K562 (cell line): ENCODE data around the gene C1QTNF3. TPM values are rescaled to one million over a fixed set of nuclear protein-coding genes. Genes with fewer than 3 reads are reported as not detected.

Experiments
- ATAC-seq: fragments of 200-7000 bp; cut with Tn5 transposase; 3 replicates; pipeline ENCODE4 v1.9.1; 2020; ENCODE audit warnings: moderate library complexity
- BruUV-seq: library from RNA; stranded (reverse); fragments of 400-500 nt; replicated peaks from 2 replicates; lab custom pipeline; 2021; lab: Mats Ljungman, UMichigan
- CTCF ChIA-PET: fragments of 300-600 bp; formaldehyde crosslinking; extraction: SDS; loops from one replicate; lab custom pipeline; 2021; ENCODE audit warnings: low intra/inter-chr PET ratio; lab: Yijun Ruan, JAX
- POLR2A ChIA-PET: fragments of 300-600, 350-650 bp; sonication (Branson Sonifier 250); formaldehyde crosslinking; extraction: SDS; loops from one replicate; lab custom pipeline; 2021; ENCODE audit warnings: antibody characterized with exemption, inconsistent platforms; lab: Yijun Ruan, JAX
- DNase-seq, 4 experiments: peaks; one replicate each; pipeline versions ENCODE4 v3.0.0 to v3.0.0-alpha.2; 2011 to 2018; ENCODE audit warnings: low spot score in 3 of 4, mixed read lengths in 3 of 4; ENCODE audit errors: extremely low read depth in 1 of 4
- FAIRE-seq: peaks from 2 replicates; lab custom pipeline; 2011; peaks lifted over from hg19 to GRCh38; lab: Jason Lieb, UNC
- H2AFZ ChIP-seq: 2 replicates; pipeline ENCODE4 v1.6.0; 2011; ENCODE audit warnings: low read depth, low read length, control low read depth, inconsistent platforms
- H3K27ac ChIP-seq: fragments of 200-600 bp; 3 replicates; pipeline ENCODE4 v1.8.0; 2011; ENCODE audit warnings: low read depth, mild to moderate bottlenecking, control low read depth, inconsistent platforms, low read length, moderate library complexity, mixed read lengths; ENCODE audit errors: extremely low read depth
- H3K27me3 ChIP-seq, 2 experiments: fragments of 300-600 bp in 1 of 2; 2 replicates in 1 of 2; 3 replicates in 1 of 2; pipeline versions ENCODE4 v1.6.0 to v1.8.0; 2011; ENCODE audit warnings: inconsistent platforms in 2 of 2, low read length in 2 of 2, mild to moderate bottlenecking in 1 of 2, mixed read lengths in 1 of 2, moderate library complexity in 1 of 2; ENCODE audit not compliant: control insufficient read depth in 2 of 2, insufficient read depth in 2 of 2
- H3K36me3 ChIP-seq: fragments of 300-600 bp; 3 replicates; pipeline ENCODE4 v1.8.0; 2011; ENCODE audit warnings: mild to moderate bottlenecking, low read length, inconsistent platforms; ENCODE audit not compliant: control insufficient read depth, insufficient read depth
- H3K4me1 ChIP-seq, 2 experiments: fragments of 200-600 bp in 1 of 2; replicated peaks in 1 of 2; 2 replicates in 1 of 2; 3 replicates in 1 of 2; pipeline versions ENCODE4 v1.5.1 to v1.8.0; 2011; ENCODE audit warnings: inconsistent platforms in 2 of 2, low read length in 2 of 2, mild to moderate bottlenecking in 1 of 2, mixed read lengths in 1 of 2, moderate library complexity in 1 of 2; ENCODE audit not compliant: control insufficient read depth in 2 of 2, insufficient read depth in 2 of 2
- H3K4me2 ChIP-seq: 2 replicates; pipeline ENCODE4 v1.6.1; 2011; ENCODE audit warnings: low read length, control low read depth, inconsistent platforms, mixed read lengths; ENCODE audit not compliant: insufficient read depth
- H3K4me3 ChIP-seq: fragments of 200-600 bp; sonication (generic), shearing (Covaris generic); 2 replicates; pipeline ENCODE4 v1.5.1; 2016; ENCODE audit warnings: control low read depth, inconsistent platforms
- H3K79me2 ChIP-seq: fragments of 200-600 bp; 3 replicates; pipeline ENCODE4 v1.8.0; 2011; ENCODE audit warnings: low read length, inconsistent platforms; ENCODE audit not compliant: control insufficient read depth, insufficient read depth
- H3K9ac ChIP-seq, 2 experiments: 2 replicates each; pipeline versions ENCODE4 v1.6.0 to v1.6.1; 2011; ENCODE audit warnings: low read depth in 2 of 2, low read length in 2 of 2, control low read depth in 1 of 2, inconsistent platforms in 1 of 2, mild to moderate bottlenecking in 1 of 2, mixed read lengths in 1 of 2; ENCODE audit not compliant: insufficient read depth in 1 of 2
- H3K9me1 ChIP-seq: one replicate; pipeline ENCODE4 v1.6.0; 2011; ENCODE audit warnings: inconsistent platforms, mild to moderate bottlenecking, low read length, moderate library complexity; ENCODE audit not compliant: control insufficient read depth, insufficient read depth
- H3K9me3 ChIP-seq: replicated peaks from 2 replicates; pipeline ENCODE4 v1.5.1; 2011; ENCODE audit warnings: low read depth, low read length, inconsistent platforms; ENCODE audit not compliant: control insufficient read depth, insufficient read depth
- H4K20me1 ChIP-seq: replicated peaks from 2 replicates; pipeline ENCODE4 v1.6.1; 2011; ENCODE audit warnings: low read length, inconsistent platforms, mixed read lengths; ENCODE audit not compliant: control insufficient read depth, insufficient read depth
- HDAC1 ChIP-seq, 2 experiments: fragments of 450-650 bp; IDR thresholded peaks; 2 replicates each; pipeline ENCODE4 v1.6.1; 2016 to 2017; ENCODE audit warnings: inconsistent platforms in 1 of 2, mild to moderate bottlenecking in 1 of 2, moderate library complexity in 1 of 2
- SRSF1 ChIP-seq: fragments of 200-400 bp; formaldehyde crosslinking; IDR thresholded peaks from 2 replicates; pipeline ENCODE4 v1.6.1; 2017; ENCODE audit warnings: mild to moderate bottlenecking, low read depth, low read length, moderate library complexity
- XRCC5 ChIP-seq: fragments of 200-400 bp; formaldehyde crosslinking; IDR thresholded peaks from 2 replicates; pipeline ENCODE4 v1.6.1; 2017; ENCODE audit warnings: low read depth, mild to moderate bottlenecking, low read length
- ZNF436 ChIP-seq: fragments of 250-450, 450-650 bp; sonication (Bioruptor Pico); formaldehyde crosslinking; IDR thresholded peaks from 2 replicates; pipeline ENCODE4 v1.7.0; 2020; ENCODE audit warnings: mild to moderate bottlenecking
- WGBS: fragments of 100-300 bp; shearing (Covaris generic); methylation state at CpG from one replicate; pipeline ENCODE4 v1.1.6; 2016; ENCODE audit warnings: low coverage, mixed read lengths; ENCODE audit not compliant: insufficient coverage; ENCODE audit errors: missing lambda C conversion rate; 5-methylcytosine and 5-hydroxymethylcytosine counted together
- in situ Hi-C: fragments of 300-500 bp; cut with MboI; formaldehyde crosslinking; loops from 4 replicates; pipeline ENCODE4 v1.15.0; 2018; ENCODE audit warnings: inconsistent platforms, mixed read lengths
- intact Hi-C: fragments of 100-400 bp; cut with micrococcal nuclease; formaldehyde crosslinking; loops from 2 replicates; pipeline ENCODE4 v1.14.2; 2022
- polyA plus RNA-seq, 8 experiments: library from polyadenylated mRNA; depleted of rRNA in 4 of 8; stranded (reverse) in 5 of 8; unstranded in 3 of 8; fragments of >200 nt; fragmentation: Nextera tagmentation in 2 of 8; fragmentation: Illumina TruSeq in 1 of 8; extraction: Ambion mirVana in 2 of 8; extraction: Trizol in 1 of 8; gene quantifications; 2 replicates each; pipeline versions ENCODE4 v1.2.1 to v1.2.3, GENCODE V29; 2011 to 2014; ENCODE audit warnings: inconsistent platforms in 1 of 8, missing spikeins in 1 of 8
- total RNA-seq, 7 experiments: library from RNA; depleted of rRNA in 6 of 7; stranded (reverse); fragments of >200 nt in 6 of 7; fragmentation: Illumina TruSeq in 2 of 7; extraction: Trizol in 2 of 7; gene quantifications; 2 replicates each; pipeline versions ENCODE4 v1.2.1 to v1.2.3, GENCODE V29; 2011 to 2021; ENCODE audit warnings: low replicate concordance in 1 of 7
- TF ChIP-seq, protein P1 (sequence below): fragments of 450-650 bp; conservative IDR thresholded peaks from 2 replicates; pipeline ENCODE4 v1.6.1; 2016; ENCODE audit warnings: missing genetic modification characterization, low read depth, mild to moderate bottlenecking, missing compliant biosample characterization, moderate library complexity
- TF ChIP-seq, protein P2 (sequence below): fragments of 250-450 bp; sonication (Bioruptor Pico); IDR thresholded peaks from 2 replicates; pipeline ENCODE4 v1.5.0; 2021; ENCODE audit warnings: mild to moderate bottlenecking, moderate library complexity
- TF ChIP-seq, protein P3 (sequence below): fragments of 250-450 bp; sonication (Bioruptor Pico); IDR thresholded peaks from 2 replicates; pipeline ENCODE4 v1.8.0; 2022; ENCODE audit warnings: moderate library complexity, mild to moderate bottlenecking, inconsistent platforms
- TF ChIP-seq, protein P4 (sequence below), 2 experiments: fragments of 450-650 bp; conservative IDR thresholded peaks; 2 replicates each; pipeline ENCODE4 v1.6.1; 2017; ENCODE audit warnings: mild to moderate bottlenecking in 2 of 2, moderate library complexity in 2 of 2
- TF ChIP-seq, protein P5 (sequence below): sonication (generic); formaldehyde crosslinking; IDR thresholded peaks from 2 replicates; pipeline ENCODE4 v1.8.0; 2023; ENCODE audit warnings: mild to moderate bottlenecking, missing genetic modification reagents

Gene C1QTNF3
- total and polyA plus RNA-seq, 9 of the 15 experiments (the other 6 are each of a cell fraction or from before 2014, with no cell fraction given) = 0.51 to 3.3 (median 2.0) TPM

DNA sequence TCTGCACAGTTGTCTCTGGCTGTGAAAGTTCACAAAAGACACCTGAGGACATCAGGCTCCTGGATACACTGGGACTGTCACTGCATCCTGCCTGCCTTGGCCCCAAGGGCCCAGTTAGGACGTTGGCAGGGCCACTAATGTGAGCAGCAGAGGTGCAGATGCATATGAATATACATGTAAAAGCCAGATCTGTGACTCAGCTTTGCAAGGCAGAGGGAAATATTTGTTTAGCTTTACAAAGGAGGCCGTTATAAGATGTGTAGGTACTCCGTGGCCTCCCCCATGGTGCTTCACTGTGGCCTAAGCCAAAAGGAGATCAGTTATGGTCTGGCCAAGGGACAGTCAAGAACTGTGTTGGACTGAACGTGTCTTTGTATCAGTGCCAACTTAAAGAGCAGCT, 4.1 kb upstream of the C1QTNF3 start:
- H3K27ac ChIP-seq = no peak overlapping the region
- no peaks in the 10 kb centered on the region for H3K9me1 ChIP-seq
- 6% methylated on average over 4 of the region's 4 CpGs for WGBS
- H3K27me3 ChIP-seq = peaks cover 4 to 9% of the 10 kb centered on the region in 2 experiments; a peak in 1 of 5 replicates
- FAIRE-seq (no peak), DNase-seq (no peak), ATAC-seq (no peak)
- H4K20me1 ChIP-seq = 0 out of 2 replicates have a peak, but pooled peaks cover 4% of the 10 kb centered on the region
- H3K36me3 ChIP-seq = no peaks in the 10 kb centered on the region
- intact Hi-C loops = no loop called here
- H3K79me2 ChIP-seq = no peaks in the 10 kb centered on the region
- no peaks in the 10 kb centered on the region for H3K9me3 ChIP-seq
- H3K9ac ChIP-seq = no peak overlapping the region
- ChIA-PET POLR2A (no interaction called here), CTCF (interaction anchor here (0.7 kb wide), 1 partner anchor 113 kb away, joined by 3 read pairs; no protein-coding TSS in a partner anchor)
- in situ Hi-C loops = no loop called here
- H3K4me2 ChIP-seq = no peak overlapping the region
- BruUV-seq = no TSS peak
- H3K4me3 ChIP-seq = no peak overlapping the region
- no peaks in the 10 kb centered on the region for H3K4me1 ChIP-seq
- no peak overlapping the region for H2AFZ ChIP-seq
- TF ChIP-seq, protein P1, sequence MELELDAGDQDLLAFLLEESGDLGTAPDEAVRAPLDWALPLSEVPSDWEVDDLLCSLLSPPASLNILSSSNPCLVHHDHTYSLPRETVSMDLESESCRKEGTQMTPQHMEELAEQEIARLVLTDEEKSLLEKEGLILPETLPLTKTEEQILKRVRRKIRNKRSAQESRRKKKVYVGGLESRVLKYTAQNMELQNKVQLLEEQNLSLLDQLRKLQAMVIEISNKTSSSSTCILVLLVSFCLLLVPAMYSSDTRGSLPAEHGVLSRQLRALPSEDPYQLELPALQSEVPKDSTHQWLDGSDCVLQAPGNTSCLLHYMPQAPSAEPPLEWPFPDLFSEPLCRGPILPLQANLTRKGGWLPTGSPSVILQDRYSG (tag) = no peak
- TF ChIP-seq SRSF1 (no peak), XRCC5 (no peak), HDAC1 (IDR thresholded peaks at IDR 0.05) (no peak), ZNF436 (CRISPR knock-in tag) (no peak)
- TF ChIP-seq, protein P2, sequence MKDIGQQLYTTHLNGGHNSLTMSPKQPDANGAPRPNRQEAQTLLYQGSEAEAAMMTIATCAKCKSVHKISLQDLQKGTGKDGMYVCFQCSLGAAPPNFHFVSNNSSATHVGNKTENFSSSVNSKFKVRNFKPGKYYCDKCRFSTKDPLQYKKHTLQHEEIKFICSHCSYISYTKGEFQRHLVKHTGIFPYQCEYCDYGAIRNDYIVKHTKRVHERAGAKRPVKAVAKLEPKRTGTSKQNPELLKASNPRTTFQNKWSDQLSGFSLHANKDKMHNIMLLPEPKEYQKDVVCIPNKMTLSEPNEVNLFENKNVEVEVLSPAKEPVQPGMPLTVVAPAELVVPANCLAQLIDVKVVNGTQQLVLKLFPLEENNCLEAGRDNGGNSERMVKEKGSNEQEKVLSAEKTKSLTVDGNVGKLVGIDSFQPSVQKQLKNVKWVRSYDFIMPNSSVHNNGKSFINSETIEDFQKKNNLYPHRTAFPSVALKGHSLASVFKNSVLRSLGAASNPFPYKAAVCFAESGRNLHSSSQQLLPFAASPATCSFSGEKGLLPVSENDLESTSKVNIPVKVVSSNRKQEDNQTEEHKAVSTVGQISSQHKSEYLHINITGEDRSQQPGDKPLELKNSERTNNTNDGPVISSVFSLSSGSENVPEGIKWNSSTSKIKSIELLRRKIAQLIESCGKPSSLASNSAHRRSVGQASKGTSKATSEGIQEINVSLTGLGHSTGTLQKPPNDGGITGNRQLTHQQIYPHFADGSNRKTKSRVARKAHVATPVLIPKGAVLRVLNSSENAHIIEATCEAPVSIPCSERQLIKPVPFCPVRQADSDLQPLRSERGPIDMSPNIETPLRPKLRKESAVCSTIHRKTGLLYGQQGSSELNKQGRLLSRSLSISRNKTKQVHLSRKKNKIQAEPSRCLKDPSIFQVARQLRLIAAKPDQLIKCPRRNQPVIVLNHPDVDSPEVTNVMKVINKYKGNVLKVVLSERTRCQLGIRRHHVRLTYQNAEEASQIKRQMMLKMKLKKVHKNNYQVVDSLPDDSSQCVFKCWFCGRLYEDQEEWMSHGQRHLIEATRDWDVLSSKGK (CRISPR knock-in tag) = no peak
- TF ChIP-seq, protein P3, sequence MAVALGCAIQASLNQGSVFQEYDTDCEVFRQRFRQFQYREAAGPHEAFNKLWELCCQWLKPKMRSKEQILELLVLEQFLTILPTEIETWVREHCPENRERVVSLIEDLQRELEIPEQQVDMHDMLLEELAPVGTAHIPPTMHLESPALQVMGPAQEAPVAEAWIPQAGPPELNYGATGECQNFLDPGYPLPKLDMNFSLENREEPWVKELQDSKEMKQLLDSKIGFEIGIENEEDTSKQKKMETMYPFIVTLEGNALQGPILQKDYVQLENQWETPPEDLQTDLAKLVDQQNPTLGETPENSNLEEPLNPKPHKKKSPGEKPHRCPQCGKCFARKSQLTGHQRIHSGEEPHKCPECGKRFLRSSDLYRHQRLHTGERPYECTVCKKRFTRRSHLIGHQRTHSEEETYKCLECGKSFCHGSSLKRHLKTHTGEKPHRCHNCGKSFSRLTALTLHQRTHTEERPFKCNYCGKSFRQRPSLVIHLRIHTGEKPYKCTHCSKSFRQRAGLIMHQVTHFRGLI (CRISPR knock-in tag) = no peak
- TF ChIP-seq, protein P4, sequence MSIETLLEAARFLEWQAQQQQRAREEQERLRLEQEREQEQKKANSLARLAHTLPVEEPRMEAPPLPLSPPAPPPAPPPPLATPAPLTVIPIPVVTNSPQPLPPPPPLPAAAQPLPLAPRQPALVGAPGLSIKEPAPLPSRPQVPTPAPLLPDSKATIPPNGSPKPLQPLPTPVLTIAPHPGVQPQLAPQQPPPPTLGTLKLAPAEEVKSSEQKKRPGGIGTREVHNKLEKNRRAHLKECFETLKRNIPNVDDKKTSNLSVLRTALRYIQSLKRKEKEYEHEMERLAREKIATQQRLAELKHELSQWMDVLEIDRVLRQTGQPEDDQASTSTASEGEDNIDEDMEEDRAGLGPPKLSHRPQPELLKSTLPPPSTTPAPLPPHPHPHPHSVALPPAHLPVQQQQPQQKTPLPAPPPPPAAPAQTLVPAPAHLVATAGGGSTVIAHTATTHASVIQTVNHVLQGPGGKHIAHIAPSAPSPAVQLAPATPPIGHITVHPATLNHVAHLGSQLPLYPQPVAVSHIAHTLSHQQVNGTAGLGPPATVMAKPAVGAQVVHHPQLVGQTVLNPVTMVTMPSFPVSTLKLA (conservative IDR thresholded peaks at IDR 0.05) = no peak
- TF ChIP-seq, protein P5, sequence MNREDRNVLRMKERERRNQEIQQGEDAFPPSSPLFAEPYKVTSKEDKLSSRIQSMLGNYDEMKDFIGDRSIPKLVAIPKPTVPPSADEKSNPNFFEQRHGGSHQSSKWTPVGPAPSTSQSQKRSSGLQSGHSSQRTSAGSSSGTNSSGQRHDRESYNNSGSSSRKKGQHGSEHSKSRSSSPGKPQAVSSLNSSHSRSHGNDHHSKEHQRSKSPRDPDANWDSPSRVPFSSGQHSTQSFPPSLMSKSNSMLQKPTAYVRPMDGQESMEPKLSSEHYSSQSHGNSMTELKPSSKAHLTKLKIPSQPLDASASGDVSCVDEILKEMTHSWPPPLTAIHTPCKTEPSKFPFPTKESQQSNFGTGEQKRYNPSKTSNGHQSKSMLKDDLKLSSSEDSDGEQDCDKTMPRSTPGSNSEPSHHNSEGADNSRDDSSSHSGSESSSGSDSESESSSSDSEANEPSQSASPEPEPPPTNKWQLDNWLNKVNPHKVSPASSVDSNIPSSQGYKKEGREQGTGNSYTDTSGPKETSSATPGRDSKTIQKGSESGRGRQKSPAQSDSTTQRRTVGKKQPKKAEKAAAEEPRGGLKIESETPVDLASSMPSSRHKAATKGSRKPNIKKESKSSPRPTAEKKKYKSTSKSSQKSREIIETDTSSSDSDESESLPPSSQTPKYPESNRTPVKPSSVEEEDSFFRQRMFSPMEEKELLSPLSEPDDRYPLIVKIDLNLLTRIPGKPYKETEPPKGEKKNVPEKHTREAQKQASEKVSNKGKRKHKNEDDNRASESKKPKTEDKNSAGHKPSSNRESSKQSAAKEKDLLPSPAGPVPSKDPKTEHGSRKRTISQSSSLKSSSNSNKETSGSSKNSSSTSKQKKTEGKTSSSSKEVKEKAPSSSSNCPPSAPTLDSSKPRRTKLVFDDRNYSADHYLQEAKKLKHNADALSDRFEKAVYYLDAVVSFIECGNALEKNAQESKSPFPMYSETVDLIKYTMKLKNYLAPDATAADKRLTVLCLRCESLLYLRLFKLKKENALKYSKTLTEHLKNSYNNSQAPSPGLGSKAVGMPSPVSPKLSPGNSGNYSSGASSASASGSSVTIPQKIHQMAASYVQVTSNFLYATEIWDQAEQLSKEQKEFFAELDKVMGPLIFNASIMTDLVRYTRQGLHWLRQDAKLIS (CRISPR knock-in tag) = no peak
